H1 (cell line): ENCODE results near the gene IQCE. TPM values are rescaled to one million over a fixed set of nuclear protein-coding genes. Genes with fewer than 3 reads are reported as not detected.

Experiments
- BACH1 ChIP-seq: IDR thresholded peaks from 2 replicates; pipeline ENCODE4 v1.6.1; 2012; ENCODE audit warnings: low read length, improper control_type of control experiment
- GABPA ChIP-seq: IDR thresholded peaks from 2 replicates; pipeline ENCODE4 v1.6.1; 2011; ENCODE audit warnings: mild to moderate bottlenecking, low read length, moderate library complexity, borderline replicate concordance; ENCODE audit not compliant: insufficient read depth
- SIX5 ChIP-seq: IDR thresholded peaks from 2 replicates; pipeline ENCODE4 v1.6.1; 2011; ENCODE audit warnings: mild to moderate bottlenecking, low read depth, low read length
- polyA plus RNA-seq, 7 experiments: library from polyadenylated mRNA; depleted of rRNA in 3 of 7; stranded (reverse) in 5 of 7; unstranded in 2 of 7; fragments of >200 nt in 5 of 7; fragments of 200-250 nt in 2 of 7; gene quantifications; 1 replicate in 5 of 7; 2 replicates in 1 of 7; 4 replicates in 1 of 7; pipeline versions ENCODE4 v1.2.1 to v1.2.3, GENCODE V29; 2011 to 2013; ENCODE audit warnings: missing spikeins in 2 of 7, mixed read lengths in 2 of 7
- total RNA-seq: library from RNA; stranded (reverse); fragmentation: NEBNext Ultra II Directional; extraction: Animal tissue kit (Norgen Biotek cat#: 25700); gene quantifications from 2 replicates; pipeline ENCODE4 v1.2.1, GENCODE V29; 2021

The IQCE gene
- total and polyA plus RNA-seq, 2 of the 8 experiments (the other 6 are each of a cell fraction or from before 2014, with no cell fraction given) = 2.2 to 4.9 TPM

DNA sequence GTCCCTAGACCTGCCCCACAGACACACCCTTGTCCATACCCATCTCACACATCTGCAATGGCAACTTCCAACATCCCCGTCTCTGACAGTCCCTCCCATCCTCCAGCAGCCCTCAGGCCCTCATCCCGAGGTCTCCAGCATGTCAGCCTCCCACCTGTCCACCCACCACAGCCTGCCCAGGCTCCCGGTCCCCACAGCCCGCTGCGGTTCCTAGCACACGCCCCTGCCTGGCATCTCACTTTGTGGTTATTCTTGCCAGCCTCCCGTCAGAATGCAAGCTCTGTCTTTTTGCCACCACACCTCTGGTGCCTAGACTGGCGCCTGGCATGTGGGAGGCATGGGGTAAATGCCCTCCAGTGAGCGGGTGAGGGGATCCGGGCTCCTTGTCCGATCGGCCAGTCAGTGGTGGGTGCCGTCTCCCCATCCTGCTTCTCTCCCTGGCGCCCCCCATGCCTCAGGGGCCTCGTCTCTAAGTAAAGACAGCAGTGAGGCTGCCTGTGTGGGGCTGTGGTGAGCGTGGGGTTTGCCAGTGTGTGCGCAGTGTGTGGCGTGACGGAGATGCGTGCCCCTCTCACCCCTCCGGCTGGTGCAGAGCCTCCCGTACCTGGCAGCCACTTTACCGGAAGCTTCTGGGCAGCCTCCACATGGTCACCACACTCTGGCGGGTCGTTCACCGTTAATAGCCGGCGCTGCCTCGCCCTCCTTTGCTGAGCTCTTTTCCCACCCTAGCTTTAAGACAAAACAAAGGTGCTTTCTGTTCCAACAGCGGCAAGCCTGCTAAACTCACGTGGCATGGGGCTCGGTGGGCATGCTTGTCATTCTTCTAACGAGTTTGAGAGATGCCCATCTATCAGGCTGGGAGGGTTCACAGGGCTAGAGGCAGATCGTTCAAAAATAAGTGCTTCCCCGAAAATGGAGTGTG lies 44.5 kb downstream of the IQCE start (continued):
- no peak for TF ChIP-seq GABPA
- TF ChIP-seq SIX5 = no peak
- no peak for TF ChIP-seq BACH1
